GM12891 (cell line): ENCODE results near the gene KLHL21.

Source experiments
- PAX5 ChIP-seq: IDR thresholded peaks from 2 replicates; pipeline ENCODE4 v1.6.1; 2011; ENCODE audit warnings: low read length, moderate library complexity, mild to moderate bottlenecking; ENCODE audit not compliant: insufficient read depth, severe bottlenecking
- POLR2A ChIP-seq: IDR thresholded peaks from 2 replicates; pipeline ENCODE4 v1.6.1; 2011; ENCODE audit warnings: low read depth, low read length, control low read depth
- POLR2AphosphoS5 ChIP-seq: IDR thresholded peaks from 2 replicates; pipeline ENCODE4 v1.6.1; 2011; ENCODE audit warnings: low read depth, low read length, control low read depth
- POU2F2 ChIP-seq: IDR thresholded peaks from 2 replicates; pipeline ENCODE4 v1.6.1; 2011; ENCODE audit warnings: low read depth, mild to moderate bottlenecking, control low read depth, low read length, moderate library complexity
- TAF1 ChIP-seq: IDR thresholded peaks from 2 replicates; pipeline ENCODE4 v1.6.1; 2011; ENCODE audit warnings: low read depth, low read length, control low read depth

GRCh38 chr1:6590046-6590445 is 12.6 kb downstream of the KLHL21 start:
- no peak for TF ChIP-seq POLR2A
- no peak for TF ChIP-seq TAF1
- TF ChIP-seq POLR2AphosphoS5 = no peak
- no peak for TF ChIP-seq PAX5
- TF ChIP-seq POU2F2 = no peak
